ENCODE results near the gene NBPF20. TPM values are rescaled to one million over a fixed set of nuclear protein-coding genes. Genes with fewer than 3 reads are reported as not detected.
"Not testable (repeated sequence)": the region's sequence is repeated elsewhere in the genome, so short reads cannot be mapped to it uniquely, and the experiment has no call there.

The NBPF20 gene
- polyA plus RNA-seq, 1 donor = 2.9 TPM

- not testable (repeated sequence) for DNase-seq
Observed at GRCh38 chr1:145424612-145425435, 579 bp downstream of the NBPF20 start.

GRCh38 chr1:145415149-145415548 is 10.3 kb downstream of the NBPF20 start:
- not testable (repeated sequence) for DNase-seq

- not testable (repeated sequence) for DNase-seq
Observed at GRCh38 chr1:145407266-145407665, 18.1 kb downstream of the NBPF20 start.

- DNase-seq = not testable (repeated sequence)
Observed at GRCh38 chr1:145404949-145405348, 20.5 kb downstream of the NBPF20 start.

- DNase-seq = not testable (repeated sequence)
Observed at GRCh38 chr1:145400701-145401100, 24.7 kb downstream of the NBPF20 start.

Other genes starting within 250 kb of the NBPF20 start
- not detected for gene PPIAL4D, start 183.4 kb downstream of the NBPF20 start, polyA plus RNA-seq (ENCODE audit: insufficient read length)
- gene GPR89A, start 182.4 kb upstream of the NBPF20 start, polyA plus RNA-seq (ENCODE audit: insufficient read length) = 55.5 TPM

All from left kidney (tissue), 2 donors.